GM19438 (cell line): ENCODE results near the gene PHYKPL.

Experiments
- ATAC-seq: cut with Tn5 transposase; IDR thresholded peaks from one replicate; pipeline ENCODE4 v1.9.1; 2021; ENCODE audit warnings: low read depth; ENCODE audit not compliant: unreplicated experiment

The PHYKPL gene

DNA sequence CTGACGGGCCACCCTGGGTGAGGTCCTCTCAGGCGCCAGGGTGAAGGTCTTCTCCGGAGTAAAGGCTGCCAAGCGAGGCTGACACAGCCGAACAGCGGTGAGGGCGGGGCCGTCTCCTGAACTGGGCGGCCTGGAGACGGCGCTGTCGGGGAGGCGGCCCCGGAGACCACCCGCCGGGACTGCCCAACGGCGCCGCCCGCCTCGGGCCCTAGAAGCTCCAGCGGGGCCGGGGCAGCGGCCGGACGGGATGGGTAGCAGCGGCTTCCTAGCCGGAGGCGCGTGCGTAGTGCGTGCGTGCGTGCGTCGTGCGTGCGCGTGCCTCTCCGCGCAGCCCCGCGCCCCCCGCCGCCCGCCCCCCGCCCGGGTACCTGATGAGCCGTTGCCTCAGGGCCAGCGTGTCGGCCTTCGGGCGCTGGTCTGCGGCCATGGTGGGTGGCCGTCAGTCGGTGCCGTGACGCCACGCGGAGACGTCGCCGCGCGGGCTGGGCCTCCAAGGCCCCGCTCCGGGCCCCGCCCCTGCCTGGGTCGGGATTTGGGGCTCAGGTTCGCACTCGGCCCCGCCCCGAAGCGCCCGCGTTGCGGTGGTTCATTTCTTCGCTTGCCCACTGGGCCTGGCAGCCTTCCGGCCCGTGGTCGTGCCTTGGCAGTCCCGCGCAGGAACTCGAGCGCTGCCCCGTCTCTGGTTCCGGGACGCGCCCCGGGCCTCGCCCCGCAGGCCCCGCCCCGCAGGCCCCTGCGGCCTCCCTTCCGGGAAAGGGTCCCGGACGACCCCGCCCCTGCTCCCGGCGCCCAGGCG, at the start of gene PHYKPL:
PHYKPL (minus strand) TSS at position 679 of the 796 bp plus-strand sequence; CDS start at position 427, 252 bp downstream.
- ATAC-seq, result peak; percentile 70

DNA sequence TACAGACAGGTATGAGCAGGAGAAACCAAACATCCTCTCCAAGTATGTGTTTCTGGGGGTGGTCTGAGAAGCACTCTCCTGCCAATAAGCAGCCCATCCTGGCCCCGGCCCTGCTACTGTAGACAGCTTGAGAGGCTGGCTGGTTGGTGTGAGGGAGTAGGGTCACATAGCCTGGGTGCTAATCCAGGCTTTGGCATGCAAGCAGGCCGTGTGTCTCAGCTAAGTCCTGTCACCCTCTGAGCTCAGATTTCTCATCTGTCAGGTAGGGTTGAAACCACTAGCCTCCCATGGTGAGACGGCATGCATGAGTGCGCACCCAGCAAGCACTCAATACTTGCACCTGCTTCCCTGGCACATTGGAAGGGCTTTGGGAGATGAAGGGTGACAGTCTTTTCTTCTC, 49.8 kb upstream of the PHYKPL start:
- no peak for ATAC-seq

DNA sequence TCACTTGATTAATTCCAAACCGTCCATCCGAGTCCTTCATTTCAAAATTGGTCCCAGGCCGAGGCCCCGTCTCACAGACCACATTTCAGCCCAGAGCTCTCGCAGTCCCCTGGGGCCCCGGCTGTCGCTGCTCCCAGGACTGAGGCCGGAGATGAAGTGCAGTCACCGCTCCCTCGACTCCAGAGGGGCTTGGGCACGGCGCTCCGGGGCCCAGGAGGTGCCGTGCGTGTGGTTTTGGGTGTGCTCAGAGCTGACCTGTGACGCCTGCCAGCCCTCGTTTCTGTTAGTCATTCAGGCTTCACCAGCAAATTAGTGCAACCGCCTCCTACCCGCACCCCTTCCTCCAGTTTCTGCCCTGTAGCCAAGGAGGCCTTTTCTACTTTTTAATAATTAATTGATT, 48.7 kb upstream of the PHYKPL start:
- no peak for ATAC-seq

DNA sequence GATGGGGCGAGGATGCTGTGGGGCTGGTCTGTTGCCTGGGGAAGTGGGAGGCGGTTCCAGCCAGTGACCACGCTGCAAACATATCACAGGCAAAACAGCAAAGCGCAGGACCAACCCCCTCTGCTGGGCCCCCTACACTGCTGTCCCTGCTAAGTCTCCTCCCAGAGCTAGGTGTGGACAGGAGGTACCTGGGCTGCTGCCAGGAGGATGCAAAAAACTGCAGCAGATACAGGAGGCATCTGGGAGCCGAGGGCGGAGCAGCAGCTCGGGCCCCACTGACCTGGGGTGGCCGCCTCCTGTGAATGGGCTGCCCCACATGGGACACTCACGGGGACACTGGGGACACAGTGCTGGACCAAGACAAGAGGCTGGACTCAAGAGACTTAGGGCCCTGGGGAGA, 48.0 kb upstream of the PHYKPL start:
- ATAC-seq, result no peak

DNA sequence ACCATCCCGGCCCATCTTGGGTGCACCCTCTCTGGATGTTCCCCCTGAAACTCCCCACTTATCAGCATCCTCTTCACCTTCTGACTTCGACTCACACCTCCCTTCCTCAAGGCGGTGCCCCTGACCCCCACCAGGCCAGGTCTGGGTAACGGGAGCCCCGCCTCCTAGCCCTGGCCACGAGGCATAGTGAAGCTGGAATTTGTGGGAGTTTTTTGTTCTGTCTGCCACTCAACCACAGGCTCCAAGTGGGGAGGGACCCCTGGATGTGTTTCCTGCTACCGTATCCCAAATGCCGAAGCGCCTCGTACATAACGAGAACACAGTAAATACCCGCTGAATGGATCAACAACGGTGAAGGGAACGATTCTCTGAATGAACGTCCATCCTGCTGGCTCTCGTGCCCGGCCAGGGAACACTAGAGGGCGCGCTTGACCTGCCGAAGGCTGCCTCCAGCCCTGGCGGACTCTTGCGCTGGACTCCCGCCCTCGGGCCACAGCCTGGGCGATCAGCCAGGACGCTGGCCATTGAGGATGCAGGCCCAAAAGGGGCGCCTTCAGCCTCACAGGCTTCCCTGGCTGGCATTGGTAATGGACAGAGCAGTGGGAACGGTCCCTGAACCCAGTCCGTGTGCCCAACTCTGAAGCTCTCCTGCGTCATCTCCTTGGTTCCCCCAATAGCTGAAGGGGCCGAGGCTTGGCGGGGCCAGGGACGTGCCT, 47.3 kb upstream of the PHYKPL start:
- no peak for ATAC-seq

DNA sequence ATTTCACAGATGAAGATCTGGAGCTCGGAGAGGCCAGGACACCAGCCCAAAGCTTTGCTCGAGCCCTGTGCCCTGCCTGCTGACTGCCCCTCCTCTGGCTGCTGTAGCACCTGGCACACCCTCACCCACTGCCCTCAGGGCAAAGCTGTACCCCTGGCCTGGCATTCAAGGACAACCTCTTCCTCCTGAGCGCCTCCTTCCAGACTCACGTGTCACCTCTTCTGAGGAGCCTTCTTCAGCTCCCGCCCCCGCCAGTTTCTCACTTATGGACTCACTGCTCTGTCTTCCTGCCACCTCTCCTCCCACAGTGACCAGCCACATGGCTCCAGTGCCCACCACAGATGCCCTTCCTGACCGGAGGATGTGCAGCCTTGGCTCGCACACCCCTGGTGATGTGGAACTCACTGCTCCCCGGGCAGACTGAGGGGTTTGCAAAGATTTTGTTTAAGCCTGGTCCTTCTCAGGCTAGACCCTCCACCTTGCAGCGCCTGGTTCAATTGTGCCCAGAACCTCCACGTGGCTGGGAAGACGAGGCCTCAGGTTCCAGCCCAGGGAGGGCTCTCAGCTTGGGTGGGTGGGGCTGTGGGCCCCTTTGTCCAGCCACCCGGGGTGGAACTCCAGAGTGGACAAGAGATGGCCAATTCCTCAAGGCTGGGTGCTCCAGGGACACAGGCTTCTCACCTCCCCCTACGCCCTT, 46.6 kb upstream of the PHYKPL start:
- ATAC-seq, result no peak

DNA sequence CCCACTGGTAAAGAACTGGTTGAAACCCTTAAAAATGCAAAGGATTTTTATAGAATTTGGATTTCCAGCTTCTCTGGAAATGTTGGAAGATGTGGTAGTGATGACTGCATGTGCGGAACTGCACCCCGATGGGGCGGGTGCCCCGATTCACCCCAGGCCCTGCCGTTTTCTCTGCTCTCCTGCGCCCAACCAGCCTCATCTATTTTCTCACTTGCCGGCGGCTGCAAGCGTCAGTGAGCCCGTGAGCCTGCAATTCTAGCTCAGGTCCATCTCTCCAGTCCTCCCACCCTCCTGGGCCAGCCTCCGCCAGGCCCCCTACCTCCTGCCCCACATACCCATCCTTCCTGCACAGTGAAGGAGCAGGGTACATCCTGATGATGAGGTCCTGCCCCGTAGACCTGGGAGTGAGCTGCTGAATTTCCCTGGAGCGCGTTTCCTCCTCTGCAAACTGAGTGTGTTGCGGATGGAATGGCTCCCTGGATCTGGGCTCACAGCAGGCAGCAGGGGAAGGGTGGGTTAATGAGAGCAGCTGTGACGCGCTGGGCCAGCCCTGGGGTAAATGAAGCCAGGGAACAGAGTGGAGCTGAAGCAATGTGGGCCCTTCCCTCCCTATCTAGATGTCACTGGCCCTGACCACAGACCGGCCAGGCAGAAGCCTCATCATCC, 45.9 kb upstream of the PHYKPL start:
- no peak for ATAC-seq

DNA sequence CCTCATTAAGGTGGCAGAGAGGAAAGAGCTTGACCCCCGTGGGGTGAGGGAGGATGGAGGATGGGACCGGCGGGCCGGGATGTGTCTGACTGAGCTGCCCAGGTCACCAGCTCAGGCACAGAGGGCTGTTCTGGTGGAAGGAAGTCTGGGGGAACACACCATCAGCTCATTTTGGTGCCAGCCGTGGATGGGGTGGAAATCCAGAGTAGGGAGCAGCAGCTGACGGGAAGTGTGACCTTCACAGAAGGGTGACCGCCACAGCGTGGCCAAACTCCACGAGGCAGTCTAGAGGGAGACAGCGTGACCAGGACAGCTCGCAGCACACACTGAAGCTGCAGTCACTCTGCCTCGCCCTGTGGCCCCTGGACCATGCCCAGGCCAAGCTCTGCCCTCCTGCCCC, 45.3 kb upstream of the PHYKPL start:
- no peak for ATAC-seq

DNA sequence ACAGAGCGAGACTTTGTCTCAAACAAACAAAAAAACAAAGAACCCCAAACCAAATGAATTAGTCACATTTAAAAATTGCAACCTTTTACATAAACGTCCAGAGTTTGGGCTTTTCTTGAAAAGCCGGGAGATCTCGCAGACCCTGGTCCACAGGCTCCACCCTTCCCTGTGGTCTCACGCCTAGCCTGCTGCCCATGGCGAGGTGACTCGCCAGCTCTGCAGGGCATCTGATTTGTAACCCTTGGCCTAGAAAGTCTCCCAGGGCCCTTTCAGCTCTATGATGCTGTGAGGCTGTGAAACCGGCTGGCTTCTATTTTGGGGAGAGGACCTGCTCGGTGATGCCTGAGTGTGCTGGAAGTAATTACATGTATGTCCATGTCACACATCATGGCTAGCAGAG, 44.7 kb upstream of the PHYKPL start:
- no peak for ATAC-seq

DNA sequence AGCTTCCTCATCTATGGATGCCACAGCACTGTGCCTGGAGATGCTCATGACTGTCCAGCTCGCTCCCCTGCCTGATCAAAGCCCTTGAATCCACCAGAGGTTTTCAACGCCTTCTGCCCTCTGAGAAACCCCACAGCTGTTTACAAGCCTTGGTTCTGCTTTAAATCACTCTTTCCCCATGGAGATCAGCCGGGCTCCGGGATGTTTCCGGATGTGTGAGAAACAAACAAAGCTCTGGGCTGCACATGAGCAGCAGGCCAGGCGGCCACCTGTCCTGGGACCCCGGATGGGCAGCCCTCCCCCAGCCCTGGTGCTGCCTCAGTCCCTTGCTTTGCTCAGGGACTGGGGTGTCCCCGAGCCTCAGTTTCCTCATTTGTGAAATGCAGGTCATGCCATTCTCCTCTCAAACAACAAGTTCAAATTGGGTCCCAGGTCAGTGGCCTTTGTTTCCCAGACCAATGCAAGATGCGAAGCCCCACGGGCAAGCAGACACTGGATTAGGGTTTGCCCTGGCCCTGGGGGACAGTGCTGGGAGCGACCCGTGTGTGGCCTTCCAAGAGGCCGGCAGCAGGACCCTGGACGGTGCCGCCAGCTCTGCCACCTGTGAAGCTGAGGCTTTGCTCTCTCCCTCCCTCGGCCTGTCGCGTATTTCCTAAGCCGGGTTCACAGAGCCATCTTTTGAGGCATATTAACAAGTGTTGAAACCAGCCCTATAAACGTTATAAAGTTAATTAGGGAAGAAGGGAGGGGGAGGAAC, 42.4 kb upstream of the PHYKPL start:
- no peak for ATAC-seq

DNA sequence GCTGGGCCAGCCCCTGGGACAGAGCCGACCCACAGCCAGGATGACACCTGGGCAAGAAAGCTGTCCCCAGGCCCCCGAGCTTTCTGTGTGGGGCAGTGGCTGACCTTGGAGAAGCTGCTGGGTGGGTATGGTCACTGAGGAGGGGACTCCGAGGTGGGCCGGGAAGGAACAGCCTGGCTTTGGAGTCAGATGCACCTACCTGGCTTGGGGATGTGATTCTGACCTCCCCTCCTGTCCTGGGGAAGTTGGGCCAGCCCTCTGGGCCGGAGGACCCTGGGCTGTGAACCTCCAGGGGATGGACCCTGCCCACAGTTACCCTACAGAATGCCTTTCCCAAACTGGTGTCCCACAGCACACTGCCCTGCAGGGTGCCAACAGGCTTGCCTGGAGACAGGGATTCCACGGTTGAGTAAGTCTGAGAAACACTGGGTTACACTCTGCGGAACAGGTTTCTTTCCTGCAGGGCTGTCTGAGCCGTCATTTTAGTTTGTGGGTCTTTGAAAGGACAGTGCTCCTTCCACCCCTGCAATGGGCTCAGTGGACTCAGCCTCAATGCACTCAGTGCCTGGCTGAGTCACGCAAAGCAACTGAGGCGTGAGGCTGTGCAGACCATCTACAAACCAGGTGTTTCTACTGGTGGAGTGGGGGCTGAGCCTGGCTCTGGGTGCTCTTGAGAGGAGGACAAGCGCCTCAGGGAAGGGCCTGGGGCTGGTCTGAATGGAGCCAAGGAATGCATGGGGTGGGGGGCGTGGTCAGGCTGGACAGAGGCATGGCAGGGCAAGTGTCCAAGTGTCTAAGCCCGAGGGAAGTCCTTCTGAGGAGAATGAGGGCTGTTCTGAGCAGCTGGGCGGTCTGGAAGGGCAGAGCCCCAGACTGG, 41.3 kb upstream of the PHYKPL start:
- no peak for ATAC-seq

DNA sequence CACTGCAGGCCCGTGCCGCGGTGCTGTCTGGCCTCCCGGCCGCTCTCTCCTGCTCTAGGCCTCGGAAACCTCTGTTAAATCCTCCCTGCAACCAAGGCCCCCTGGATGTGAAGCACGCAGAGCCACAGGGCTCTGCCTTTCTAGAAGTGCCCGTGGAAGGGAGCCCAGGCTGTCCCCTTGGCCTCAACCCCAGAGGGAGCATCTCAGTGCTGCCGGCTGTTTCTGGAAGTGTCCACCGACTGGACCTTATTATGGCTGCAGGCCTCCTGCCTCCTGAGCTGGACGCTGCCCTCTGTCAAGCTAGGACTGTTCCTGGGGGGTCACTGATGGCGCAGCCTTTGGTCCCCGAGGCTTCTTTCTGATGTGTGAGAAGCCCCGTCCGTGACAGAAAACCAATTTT, 40.4 kb upstream of the PHYKPL start:
- ATAC-seq, result no peak

DNA sequence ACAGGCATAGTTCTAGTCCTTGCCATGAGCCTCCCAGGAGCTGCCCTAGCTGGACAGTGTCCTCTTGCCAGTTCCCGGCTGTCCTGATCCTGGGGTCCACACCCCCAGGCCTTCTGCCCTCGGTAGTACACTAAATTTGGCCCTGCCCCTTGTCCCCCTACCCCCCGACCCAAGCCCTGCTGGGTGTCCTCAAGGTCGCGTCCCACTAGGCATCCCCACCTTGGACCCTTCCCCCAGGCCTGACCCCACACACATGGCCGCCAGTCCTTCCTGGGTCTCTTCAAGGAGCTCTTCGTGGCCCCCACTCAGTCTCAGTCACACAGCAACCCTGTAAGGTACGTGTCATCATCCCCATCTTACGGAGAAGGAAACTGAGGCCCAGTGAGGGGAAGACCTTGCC, 40.0 kb upstream of the PHYKPL start:
- ATAC-seq, result no peak

DNA sequence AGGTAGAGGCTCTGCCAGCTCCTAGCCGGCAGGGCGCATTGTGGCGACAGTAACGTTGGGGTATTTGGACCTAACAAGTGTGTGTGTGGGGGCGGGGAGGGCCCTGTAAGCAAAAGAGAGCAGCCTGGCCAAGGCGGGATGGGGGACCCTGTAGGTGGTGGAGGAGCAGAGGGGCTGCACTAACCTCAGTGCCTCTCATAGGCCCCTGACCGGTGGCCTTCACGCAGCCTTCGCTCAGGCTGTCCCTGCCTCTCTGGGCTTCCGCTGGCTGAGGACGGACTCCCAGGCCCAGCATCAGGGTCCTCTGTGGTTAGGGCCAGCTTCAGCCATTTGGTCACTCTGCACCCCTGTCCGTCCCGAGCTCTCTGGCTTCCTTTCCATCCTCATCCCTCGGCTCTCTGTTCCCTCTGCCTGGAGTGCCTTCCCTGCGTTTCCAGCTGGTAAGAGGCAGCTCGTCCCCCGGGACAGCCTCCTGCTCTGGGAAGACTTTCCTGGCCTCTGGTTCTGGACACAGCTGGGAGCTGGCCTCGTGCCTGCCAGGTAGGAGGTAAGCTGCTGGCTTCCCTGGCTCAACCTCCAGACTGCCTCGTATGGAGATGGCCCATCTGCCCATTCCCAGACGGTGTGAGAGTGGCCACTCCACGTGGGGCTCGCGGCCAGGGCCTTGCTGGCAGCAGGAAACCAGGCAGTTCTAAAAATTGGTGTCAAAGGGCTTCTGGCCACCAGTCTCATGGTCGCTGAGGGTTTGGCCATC, 39.3 kb upstream of the PHYKPL start:
- ATAC-seq, result no peak

DNA sequence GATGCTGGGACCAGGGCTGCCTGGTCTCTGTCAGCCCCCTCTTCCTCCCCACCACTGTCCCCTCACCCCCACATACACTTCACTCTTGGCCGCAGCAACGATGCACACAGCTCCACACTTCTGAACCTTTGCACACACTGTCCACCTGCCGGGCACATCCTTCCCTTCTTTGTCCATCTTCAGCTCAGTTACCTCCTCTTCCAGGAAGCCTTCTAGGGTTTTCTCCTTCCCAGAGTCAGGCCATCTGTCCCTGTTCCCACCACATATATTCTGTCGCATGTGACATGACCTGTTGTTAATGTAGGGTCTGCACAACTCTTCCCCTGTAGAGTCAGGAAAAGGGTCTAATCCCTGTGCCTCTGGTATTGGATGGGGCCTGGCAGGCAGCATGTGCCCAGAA, 38.6 kb upstream of the PHYKPL start:
- no peak for ATAC-seq

DNA sequence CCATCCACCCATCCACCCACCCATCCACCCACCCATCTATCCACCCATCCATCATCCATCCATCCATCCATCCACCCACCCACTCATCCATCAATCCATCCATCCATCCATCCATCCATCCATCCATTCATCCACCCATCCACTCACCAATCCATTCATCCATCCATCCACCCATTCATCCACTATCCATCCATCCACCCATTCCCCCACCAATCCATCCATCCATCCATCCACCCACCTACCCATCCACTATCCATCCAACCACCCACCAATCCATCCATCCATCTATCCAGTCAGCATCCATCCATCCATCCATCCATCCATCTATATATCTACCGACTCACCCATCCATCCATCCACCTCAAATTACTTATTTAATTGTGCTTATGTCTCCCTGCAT, 36.9 kb upstream of the PHYKPL start:
- no peak for ATAC-seq

DNA sequence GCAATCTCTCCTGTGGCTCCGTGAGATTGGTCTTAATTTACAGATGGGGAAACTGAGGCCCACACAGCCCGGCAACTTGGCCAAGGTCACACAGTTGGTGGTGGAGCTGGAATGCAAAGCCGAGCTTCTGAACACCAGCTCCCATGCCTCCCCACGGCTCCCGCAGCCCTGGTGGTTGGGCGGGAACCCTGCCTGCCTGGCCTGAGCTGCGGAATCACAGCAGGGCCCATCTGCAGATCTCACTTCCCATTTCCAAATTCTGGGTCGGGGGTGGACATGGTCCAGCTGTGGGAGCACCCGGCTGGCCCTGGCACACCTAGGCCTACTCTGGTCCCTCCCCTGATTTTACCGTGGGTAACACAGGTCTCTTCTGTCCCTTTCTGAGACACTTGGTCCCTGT, 35.3 kb upstream of the PHYKPL start:
- ATAC-seq, result no peak

DNA sequence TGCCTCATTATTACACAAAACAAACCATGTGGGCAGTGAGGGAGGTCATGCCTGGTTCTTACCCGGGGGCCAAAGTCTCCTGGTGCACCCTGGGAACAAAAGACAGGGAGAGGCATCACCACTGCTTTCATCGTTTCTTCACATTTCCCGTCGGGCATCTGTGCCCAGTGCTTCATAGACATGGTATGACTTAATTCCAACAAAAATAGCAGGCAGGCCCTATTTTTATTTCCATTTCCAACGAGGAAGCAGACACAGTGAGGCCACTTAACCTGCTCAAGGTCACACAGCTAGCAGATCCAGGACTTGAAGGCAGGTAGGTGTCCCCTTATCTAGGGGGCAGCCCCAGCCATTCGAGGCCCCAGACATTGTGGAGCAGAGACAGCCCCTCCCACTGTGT, 34.6 kb upstream of the PHYKPL start:
- no peak for ATAC-seq

DNA sequence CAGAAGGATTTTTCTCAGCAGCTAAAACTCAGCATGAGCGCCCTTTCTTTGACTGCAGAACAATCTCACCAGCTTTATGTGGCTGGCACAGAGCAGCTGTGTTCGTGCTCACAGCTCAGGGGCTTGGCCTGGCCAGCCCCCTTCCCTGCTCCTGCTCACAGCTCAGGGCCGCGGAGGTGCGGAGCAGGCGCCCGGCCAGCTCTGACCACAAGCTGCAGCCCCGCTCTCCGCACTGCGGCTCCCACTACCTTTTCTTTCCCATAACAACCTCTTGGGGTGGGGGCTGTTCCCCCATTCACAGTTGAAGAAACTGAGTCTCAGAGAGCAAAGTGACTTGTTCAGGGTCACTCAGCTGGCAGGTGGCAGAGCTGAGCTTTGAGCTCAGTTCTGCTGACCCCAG, 34.0 kb upstream of the PHYKPL start:
- ATAC-seq, result no peak
